PC-9 (cell line): ENCODE measurements around the gene AUTS2.

ENCODE experiments used
- CTCF ChIP-seq: fragments of 200-600 bp; sonication (generic); conservative IDR thresholded peaks from 2 replicates; pipeline ENCODE4 v1.6.1; 2017; ENCODE audit warnings: mixed run types, antibody characterized with exemption, mild to moderate bottlenecking, moderate library complexity
- EZH2 ChIP-seq: fragments of 200-600 bp; sonication (generic); IDR thresholded peaks from 2 replicates; pipeline ENCODE4 v1.8.0; 2017; ENCODE audit warnings: antibody characterized with exemption, low read depth

GRCh38 chr7:70208236-70209063, 610.2 kb downstream of the AUTS2 start:
- TF ChIP-seq CTCF (no peak), EZH2 (no peak)
